ENCODE measurements around the gene RNF213. TPM values are rescaled to one million over a fixed set of nuclear protein-coding genes. Genes with fewer than 3 reads are reported as not detected.
"Not testable (repeated sequence)": the region's sequence is repeated elsewhere in the genome, so short reads cannot be mapped to it uniquely, and the experiment has no call there.

RNF213 gene
- total and polyA plus RNA-seq, 2 donors (not counting 1 experiment from before 2014, with no cell fraction given): 36.8 to 245 TPM

DNA sequence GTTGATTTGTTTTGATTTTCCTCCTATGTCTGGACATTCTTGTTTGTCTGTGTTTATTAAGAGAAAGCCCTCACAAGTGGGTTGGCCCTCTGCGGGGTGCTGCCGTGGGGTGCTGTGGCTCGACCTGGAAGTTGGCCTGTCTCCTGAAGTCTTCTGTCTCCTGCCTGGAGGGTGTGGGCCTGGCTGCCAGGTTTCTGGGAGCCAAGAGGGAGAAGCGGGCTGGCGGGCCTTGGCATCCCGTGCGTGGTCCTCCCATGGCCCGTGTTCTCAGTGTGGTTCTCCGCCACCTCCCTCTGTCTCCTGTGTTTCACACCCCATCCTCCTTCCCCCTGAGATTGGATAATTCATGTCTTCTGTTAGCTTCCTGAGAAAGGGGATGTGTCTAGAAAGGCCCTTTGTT is 69.6 kb downstream of the RNF213 start:
- H2AFZ ChIP-seq (ENCODE audit: low read length): no peak overlapping the region
- H3K27ac ChIP-seq (ENCODE audit: insufficient read depth, low read length): no peak overlapping the region

DNA sequence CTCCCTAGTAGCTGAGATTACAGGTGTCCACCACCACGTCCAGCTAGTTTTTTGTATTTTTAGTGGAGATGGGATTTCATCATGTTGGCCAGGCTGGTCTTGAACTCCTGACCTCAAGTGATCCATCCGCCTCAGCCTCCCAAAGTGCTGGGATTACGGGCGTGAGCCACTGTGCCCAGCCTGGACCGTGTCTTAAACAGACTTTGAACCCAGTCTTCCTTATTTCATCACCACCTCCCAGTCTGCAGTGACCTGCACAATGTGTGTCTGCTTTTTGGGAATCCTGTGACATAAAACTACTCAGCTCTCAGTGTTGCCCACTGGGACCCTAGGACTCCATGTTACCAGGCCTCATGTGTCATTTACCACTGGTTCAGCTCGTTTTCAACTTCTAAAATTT is 70.3 kb downstream of the RNF213 start:
- H3K27me3 ChIP-seq (ENCODE audit: control insufficient read depth, insufficient read depth, low read length); H3K9ac ChIP-seq (ENCODE audit: insufficient read depth, low read length); H3K79me2 ChIP-seq (ENCODE audit: control insufficient read depth, insufficient read depth, low read length); H3K27ac ChIP-seq (ENCODE audit: insufficient read depth, low read length); H4K20me1 ChIP-seq (ENCODE audit: control insufficient read depth, extremely low read depth, insufficient read depth, low read length); H3K9me3 ChIP-seq (ENCODE audit: control insufficient read depth, insufficient read depth, low read depth, low read length); H3K4me2 ChIP-seq (ENCODE audit: extremely low read depth, insufficient read depth, low read length); H3K4me3 ChIP-seq (replicated peaks in 1 of 4; ENCODE audit: control extremely low read depth in 1 of 4, insufficient read depth in 1 of 4, low read depth in 3 of 4, low read length in 4 of 4); H2AFZ ChIP-seq (ENCODE audit: low read length); H3K4me1 ChIP-seq (ENCODE audit: control insufficient read depth, extremely low read depth, insufficient read depth, low read length); DNase-seq (ENCODE audit: low read depth in 2 of 2): not testable (repeated sequence)
- H3K36me3 ChIP-seq (ENCODE audit: control insufficient read depth, insufficient read depth, low read length): peaks cover 28% of the 10 kb centered on the region

More for the DNA sequence above, 69.6 kb downstream of the RNF213 start:
- Histone ChIP-seq H3K9ac (ENCODE audit: insufficient read depth, low read length) (no peak overlapping the region), H3K36me3 (ENCODE audit: control insufficient read depth, insufficient read depth, low read length) (peaks cover 26% of the 10 kb centered on the region), H3K27me3 (ENCODE audit: control insufficient read depth, insufficient read depth, low read length) (no peaks in the 10 kb centered on the region), H3K4me3 (replicated peaks in 1 of 4; ENCODE audit: control extremely low read depth in 1 of 4, insufficient read depth in 1 of 4, low read depth in 3 of 4, low read length in 4 of 4) (no peak overlapping the region), H3K9me3 (ENCODE audit: control insufficient read depth, insufficient read depth, low read depth, low read length) (no peaks in the 10 kb centered on the region), H3K79me2 (ENCODE audit: control insufficient read depth, insufficient read depth, low read length) (no peaks in the 10 kb centered on the region), H4K20me1 (ENCODE audit: control insufficient read depth, extremely low read depth, insufficient read depth, low read length) (no peaks in the 10 kb centered on the region), H3K4me2 (ENCODE audit: extremely low read depth, insufficient read depth, low read length) (no peak overlapping the region), H3K4me1 (ENCODE audit: control insufficient read depth, extremely low read depth, insufficient read depth, low read length) (no peaks in the 10 kb centered on the region)
- TF ChIP-seq, protein P1, sequence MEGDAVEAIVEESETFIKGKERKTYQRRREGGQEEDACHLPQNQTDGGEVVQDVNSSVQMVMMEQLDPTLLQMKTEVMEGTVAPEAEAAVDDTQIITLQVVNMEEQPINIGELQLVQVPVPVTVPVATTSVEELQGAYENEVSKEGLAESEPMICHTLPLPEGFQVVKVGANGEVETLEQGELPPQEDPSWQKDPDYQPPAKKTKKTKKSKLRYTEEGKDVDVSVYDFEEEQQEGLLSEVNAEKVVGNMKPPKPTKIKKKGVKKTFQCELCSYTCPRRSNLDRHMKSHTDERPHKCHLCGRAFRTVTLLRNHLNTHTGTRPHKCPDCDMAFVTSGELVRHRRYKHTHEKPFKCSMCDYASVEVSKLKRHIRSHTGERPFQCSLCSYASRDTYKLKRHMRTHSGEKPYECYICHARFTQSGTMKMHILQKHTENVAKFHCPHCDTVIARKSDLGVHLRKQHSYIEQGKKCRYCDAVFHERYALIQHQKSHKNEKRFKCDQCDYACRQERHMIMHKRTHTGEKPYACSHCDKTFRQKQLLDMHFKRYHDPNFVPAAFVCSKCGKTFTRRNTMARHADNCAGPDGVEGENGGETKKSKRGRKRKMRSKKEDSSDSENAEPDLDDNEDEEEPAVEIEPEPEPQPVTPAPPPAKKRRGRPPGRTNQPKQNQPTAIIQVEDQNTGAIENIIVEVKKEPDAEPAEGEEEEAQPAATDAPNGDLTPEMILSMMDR (conservative IDR thresholded peaks at IDR 0.05 in 1 of 2, IDR thresholded peaks at IDR 0.05 in 1 of 2; ENCODE audit: low read depth in 1 of 2, low read length in 2 of 2): no peak
- no peak for TF ChIP-seq EZH2 (IDR thresholded peaks at IDR 0.05; ENCODE audit: low read length, missing control alignments)
- DNase-seq (ENCODE audit: low read depth in 2 of 2): no peak

DNA sequence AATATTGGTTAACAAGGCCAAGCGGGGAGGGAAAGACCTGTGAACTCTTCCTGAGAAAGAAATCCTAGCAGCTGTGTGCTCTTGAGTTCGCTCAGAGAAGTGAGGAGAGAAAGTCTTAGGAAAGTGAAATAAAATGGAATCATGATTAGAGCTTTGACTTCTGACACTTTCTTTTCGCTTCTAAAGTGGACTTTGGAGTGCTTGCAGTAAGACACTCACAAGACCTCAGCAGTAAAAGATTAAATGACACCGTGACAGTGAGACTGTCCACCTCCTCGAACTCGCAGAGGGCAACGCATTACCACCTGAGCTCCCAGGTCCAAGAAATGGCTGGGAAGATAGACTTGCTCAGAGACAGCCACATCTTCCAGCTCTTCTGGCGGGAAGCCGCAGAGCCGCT is 71.2 kb downstream of the RNF213 start:
- Histone ChIP-seq H3K36me3 (ENCODE audit: control insufficient read depth, insufficient read depth, low read length) (peaks cover 30% of the 10 kb centered on the region), H3K27me3 (ENCODE audit: control insufficient read depth, insufficient read depth, low read length) (no peaks in the 10 kb centered on the region), H3K4me1 (ENCODE audit: control insufficient read depth, extremely low read depth, insufficient read depth, low read length) (no peaks in the 10 kb centered on the region), H3K27ac (ENCODE audit: insufficient read depth, low read length) (no peak overlapping the region), H4K20me1 (ENCODE audit: control insufficient read depth, extremely low read depth, insufficient read depth, low read length) (no peaks in the 10 kb centered on the region), H3K9me3 (ENCODE audit: control insufficient read depth, insufficient read depth, low read depth, low read length) (no peaks in the 10 kb centered on the region), H3K4me3 (replicated peaks in 1 of 4; ENCODE audit: control extremely low read depth in 1 of 4, insufficient read depth in 1 of 4, low read depth in 3 of 4, low read length in 4 of 4) (no peak overlapping the region), H3K79me2 (ENCODE audit: control insufficient read depth, insufficient read depth, low read length) (no peaks in the 10 kb centered on the region), H3K9ac (ENCODE audit: insufficient read depth, low read length) (no peak overlapping the region), H2AFZ (ENCODE audit: low read length) (no peak overlapping the region), H3K4me2 (ENCODE audit: extremely low read depth, insufficient read depth, low read length) (no peak overlapping the region)
- TF ChIP-seq, protein P1 (conservative IDR thresholded peaks at IDR 0.05 in 1 of 2, IDR thresholded peaks at IDR 0.05 in 1 of 2; ENCODE audit: low read depth in 1 of 2, low read length in 2 of 2): no peak
- no peak for TF ChIP-seq EZH2 (IDR thresholded peaks at IDR 0.05; ENCODE audit: low read length, missing control alignments)
- no peak for DNase-seq (ENCODE audit: low read depth in 2 of 2)

All from fibroblast of lung (primary cell).